NCI-H2227 treated with DMSO at 0.1 percent for 48 hours (cell line): ENCODE measurements around the gene MRE11.

Source experiments
- DNase-seq: peaks from one replicate; lab custom pipeline; 2025; lab: John Stamatoyannopoulos, UW

MRE11 gene

GRCh38 chr11:94493281-94494125 lies at the start of gene MRE11, which contains the start of gene ANKRD49:
Gene MRE11, minus strand, starts transcription at chr11:94493844. Its CDS starts 1,043 bp downstream, at chr11:94492801.
Gene ANKRD49, plus strand, starts transcription at chr11:94493984. Its CDS starts 2,710 bp downstream, at chr11:94496694.
- DNase-seq, result peak; percentile 94

- no peak for DNase-seq
Observed at GRCh38 chr11:94539420-94539819, 45.8 kb upstream of the MRE11 start.

GRCh38 chr11:94537031-94537600 lies 43.5 kb upstream of the MRE11 start:
- no peak for DNase-seq

GRCh38 chr11:94536386-94536785 lies 42.7 kb upstream of the MRE11 start:
- no peak for DNase-seq

GRCh38 chr11:94533696-94534630 lies 40.3 kb upstream of the MRE11 start:
- DNase-seq, result no peak

- DNase-seq, result no peak
Observed at GRCh38 chr11:94533206-94533605, 39.6 kb upstream of the MRE11 start.

- DNase-seq, result no peak
Observed at GRCh38 chr11:94532211-94532610, 38.6 kb upstream of the MRE11 start.

GRCh38 chr11:94528551-94528950 lies 34.9 kb upstream of the MRE11 start:
- no peak for DNase-seq

- no peak for DNase-seq
Observed at GRCh38 chr11:94526645-94527438, 33.2 kb upstream of the MRE11 start.

- DNase-seq, result peak; percentile 22
Observed at GRCh38 chr11:94525546-94526324, 32.1 kb upstream of the MRE11 start.

GRCh38 chr11:94524341-94524740 lies 30.7 kb upstream of the MRE11 start:
- no peak for DNase-seq

GRCh38 chr11:94521684-94522083 lies 28.0 kb upstream of the MRE11 start:
- DNase-seq, result no peak

GRCh38 chr11:94519478-94520084 lies 25.9 kb upstream of the MRE11 start:
- DNase-seq, result peak; percentile 22

- no peak for DNase-seq
Observed at GRCh38 chr11:94518300-94518699, 24.7 kb upstream of the MRE11 start.

- no peak for DNase-seq
Observed at GRCh38 chr11:94516725-94517124, 23.1 kb upstream of the MRE11 start.

- DNase-seq, result no peak
Observed at GRCh38 chr11:94515398-94515797, 21.8 kb upstream of the MRE11 start.

- peak; percentile 38 for DNase-seq
Observed at GRCh38 chr11:94513091-94513490, 19.4 kb upstream of the MRE11 start.

GRCh38 chr11:94511932-94512781 lies 18.5 kb upstream of the MRE11 start, which contains the start of gene C11orf97:
Gene C11orf97, plus strand, starts transcription at chr11:94512461. Its CDS starts 68 bp downstream, at chr11:94512529.
- peak; percentile 37 for DNase-seq

- DNase-seq, result no peak
Observed at GRCh38 chr11:94507485-94507884, 13.8 kb upstream of the MRE11 start.
